Brain microvascular endothelial cell (primary cell): ENCODE data around the gene ZCCHC17.
"Not testable (repeated sequence)": the region's sequence is repeated elsewhere in the genome, so short reads cannot be mapped to it uniquely, and the experiment has no call there.

Source experiments
- DNase-seq: peaks from one replicate; pipeline ENCODE4 v3.0.0-alpha.2; 2020
- H3K27ac ChIP-seq: fragments of 250-450 bp; sonication (Bioruptor Pico); 2 replicates; pipeline ENCODE4 v1.5.1; 2020; ENCODE audit warnings: mild to moderate bottlenecking, moderate library complexity
- H3K27me3 ChIP-seq: fragments of 250-450 bp; sonication (Bioruptor Pico); replicated peaks from 2 replicates; pipeline ENCODE4 v1.5.1; 2020; ENCODE audit warnings: mild to moderate bottlenecking
- H3K36me3 ChIP-seq: fragments of 250-450 bp; sonication (Bioruptor Pico); replicated peaks from 2 replicates; pipeline ENCODE4 v1.5.1; 2020; ENCODE audit warnings: mild to moderate bottlenecking
- H3K4me3 ChIP-seq: 2 replicates; pipeline ENCODE4 v1.5.1; 2011; ENCODE audit warnings: low read depth, mild to moderate bottlenecking, control low read depth, low read length, moderate library complexity
- in situ Hi-C: cut with HindIII; loops from 2 replicates; pipeline ENCODE4 v1.10.0; 2017; ENCODE audit warnings: low sequenced_read_pairs, low pct_ligation_motif_present
- TF ChIP-seq, protein P1 (sequence below): IDR thresholded peaks from 2 replicates; pipeline ENCODE4 v1.5.1; 2011; ENCODE audit warnings: low read depth, mild to moderate bottlenecking, moderate library complexity, low read length, control low read depth, inconsistent platforms; ENCODE audit errors: missing control alignments

Gene ZCCHC17

DNA sequence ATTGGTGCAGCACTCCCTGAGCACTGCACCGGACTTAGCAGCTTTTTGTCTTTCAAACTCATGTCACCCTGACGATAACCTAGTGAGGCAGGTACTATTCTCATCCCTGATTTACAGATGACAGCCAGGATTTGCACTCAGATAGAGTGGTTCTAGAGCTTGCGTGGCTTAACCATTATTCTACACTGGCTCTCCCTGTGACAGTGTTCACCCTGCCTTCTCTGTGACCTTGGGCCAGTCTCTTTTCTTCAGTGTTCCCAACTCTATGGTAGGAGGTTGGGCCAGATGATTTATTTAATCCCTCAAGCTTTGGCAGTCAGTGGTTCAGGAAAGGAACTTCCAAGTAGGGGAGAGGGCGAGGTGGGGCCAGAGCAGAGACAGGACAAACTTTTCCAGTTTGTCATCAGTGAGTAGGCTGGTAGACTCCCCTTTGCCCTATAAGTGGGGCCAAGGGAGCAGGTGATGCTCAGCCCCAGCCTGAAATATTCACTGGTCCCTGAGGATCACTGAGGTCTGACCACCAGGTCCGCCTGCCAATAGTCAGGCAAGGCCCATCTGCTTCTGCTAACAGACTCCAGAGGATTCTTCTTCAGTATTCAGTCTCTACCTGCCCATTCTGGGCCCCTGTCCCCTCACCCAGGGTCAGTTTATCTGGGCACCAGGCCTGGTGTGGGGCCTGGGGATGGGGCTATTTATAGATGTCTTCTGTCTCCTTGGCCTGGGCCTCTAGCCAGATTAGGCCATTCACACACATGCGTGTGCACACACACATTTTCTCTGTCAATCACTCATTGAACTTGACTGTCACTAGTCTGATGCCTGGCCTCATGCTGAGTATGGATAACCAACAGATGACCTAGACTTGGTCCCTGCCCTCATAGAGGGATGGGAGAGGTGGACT is 84.8 kb downstream of the ZCCHC17 start:
- Histone ChIP-seq H3K27ac (no peak overlapping the region), H3K27me3 (no peaks in the 10 kb centered on the region), H3K36me3 (no peaks in the 10 kb centered on the region), H3K4me3 (no peak overlapping the region)
- no peak for DNase-seq
- TF ChIP-seq, protein P1, sequence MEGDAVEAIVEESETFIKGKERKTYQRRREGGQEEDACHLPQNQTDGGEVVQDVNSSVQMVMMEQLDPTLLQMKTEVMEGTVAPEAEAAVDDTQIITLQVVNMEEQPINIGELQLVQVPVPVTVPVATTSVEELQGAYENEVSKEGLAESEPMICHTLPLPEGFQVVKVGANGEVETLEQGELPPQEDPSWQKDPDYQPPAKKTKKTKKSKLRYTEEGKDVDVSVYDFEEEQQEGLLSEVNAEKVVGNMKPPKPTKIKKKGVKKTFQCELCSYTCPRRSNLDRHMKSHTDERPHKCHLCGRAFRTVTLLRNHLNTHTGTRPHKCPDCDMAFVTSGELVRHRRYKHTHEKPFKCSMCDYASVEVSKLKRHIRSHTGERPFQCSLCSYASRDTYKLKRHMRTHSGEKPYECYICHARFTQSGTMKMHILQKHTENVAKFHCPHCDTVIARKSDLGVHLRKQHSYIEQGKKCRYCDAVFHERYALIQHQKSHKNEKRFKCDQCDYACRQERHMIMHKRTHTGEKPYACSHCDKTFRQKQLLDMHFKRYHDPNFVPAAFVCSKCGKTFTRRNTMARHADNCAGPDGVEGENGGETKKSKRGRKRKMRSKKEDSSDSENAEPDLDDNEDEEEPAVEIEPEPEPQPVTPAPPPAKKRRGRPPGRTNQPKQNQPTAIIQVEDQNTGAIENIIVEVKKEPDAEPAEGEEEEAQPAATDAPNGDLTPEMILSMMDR: no peak
- in situ Hi-C loops: no loop called here

DNA sequence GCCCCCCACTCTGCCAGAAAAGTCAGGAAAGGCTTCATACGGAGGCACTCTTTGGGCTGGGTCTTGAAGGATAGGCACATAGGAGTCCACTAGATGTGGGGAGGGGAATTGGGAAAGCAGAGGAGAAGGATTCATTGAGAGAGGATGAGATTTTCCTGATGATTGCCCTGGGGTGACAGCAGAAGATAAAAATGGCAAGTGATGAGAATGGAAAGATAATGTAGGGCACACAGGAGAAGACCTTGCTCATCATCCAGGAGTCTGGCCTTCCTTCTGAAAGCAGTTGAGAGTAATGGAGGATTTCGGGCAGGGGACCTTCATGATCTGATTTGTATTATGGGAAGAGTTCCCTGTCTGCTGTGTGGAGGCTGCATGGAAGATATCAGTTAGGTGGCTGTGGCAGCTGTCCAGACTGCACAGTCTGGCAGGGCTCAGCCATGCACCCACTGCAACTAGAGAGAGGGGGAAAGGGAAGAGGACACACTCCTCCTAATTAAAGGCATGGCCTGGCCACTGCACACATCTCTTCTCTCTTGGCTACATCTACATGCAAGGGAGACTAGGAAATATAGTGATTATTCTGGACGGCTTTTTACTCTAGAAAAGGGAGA is 85.7 kb downstream of the ZCCHC17 start:
- H3K27me3 ChIP-seq: no peaks in the 10 kb centered on the region
- no peak for DNase-seq
- in situ Hi-C loops: no loop called here
- TF ChIP-seq, protein P1: no peak
- no peaks in the 10 kb centered on the region for H3K36me3 ChIP-seq
- H3K4me3 ChIP-seq: no peak overlapping the region
- H3K27ac ChIP-seq: no peak overlapping the region

DNA sequence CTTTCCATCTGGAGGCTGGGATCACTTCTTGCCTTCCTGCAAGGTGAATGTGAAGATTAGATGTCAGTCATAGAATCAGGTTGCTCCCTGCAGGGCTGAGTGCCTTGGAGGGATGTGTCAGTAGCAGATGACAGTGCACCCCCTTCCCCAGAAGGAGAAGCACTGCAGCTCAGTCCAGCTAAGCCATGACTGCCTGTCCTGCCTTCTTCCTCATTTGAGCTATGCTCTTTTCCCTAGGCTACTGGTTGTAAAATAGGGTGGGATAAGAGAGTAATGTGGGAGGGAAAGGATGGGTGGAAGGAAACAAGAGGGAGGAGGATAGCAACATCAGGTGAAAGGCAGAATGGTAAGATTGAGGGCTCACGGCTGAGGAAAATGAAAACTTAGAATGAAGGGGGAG is 87.1 kb downstream of the ZCCHC17 start:
- Histone ChIP-seq H3K27me3 (no peaks in the 10 kb centered on the region), H3K36me3 (no peaks in the 10 kb centered on the region), H3K4me3 (no peak overlapping the region), H3K27ac (no peak overlapping the region)
- DNase-seq: no peak
- TF ChIP-seq, protein P1: no peak
- in situ Hi-C loops: no loop called here

DNA sequence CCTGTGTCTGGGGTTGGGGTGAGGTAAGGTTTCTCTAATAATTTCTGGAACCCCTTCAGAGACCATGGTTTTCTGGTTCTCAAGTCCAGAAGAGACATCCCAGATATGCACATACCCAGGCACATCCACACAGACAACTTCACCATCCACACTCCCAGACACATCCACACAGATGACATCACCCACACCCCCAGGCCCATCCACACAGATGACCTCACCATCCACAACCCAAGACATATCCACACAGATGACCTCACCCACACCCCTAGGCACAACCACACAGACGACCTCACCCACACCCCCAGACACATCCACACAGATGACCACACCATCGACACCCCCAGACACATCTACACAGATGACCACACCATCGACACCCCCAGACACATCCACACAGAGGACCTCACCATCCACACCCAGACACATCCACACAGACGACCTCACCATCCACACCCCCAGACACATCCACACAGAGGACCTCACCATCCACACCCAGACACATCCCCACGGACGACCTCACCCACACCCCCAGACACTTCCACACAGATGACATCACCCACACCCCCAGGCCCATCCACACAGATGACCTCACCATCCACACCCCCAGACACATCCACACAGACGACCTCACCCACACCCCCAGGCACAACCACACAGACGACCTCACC is 89.9 kb downstream of the ZCCHC17 start:
- H3K27me3 ChIP-seq, in situ Hi-C loops, H3K4me3 ChIP-seq, DNase-seq, H3K36me3 ChIP-seq, H3K27ac ChIP-seq: not testable (repeated sequence)

DNA sequence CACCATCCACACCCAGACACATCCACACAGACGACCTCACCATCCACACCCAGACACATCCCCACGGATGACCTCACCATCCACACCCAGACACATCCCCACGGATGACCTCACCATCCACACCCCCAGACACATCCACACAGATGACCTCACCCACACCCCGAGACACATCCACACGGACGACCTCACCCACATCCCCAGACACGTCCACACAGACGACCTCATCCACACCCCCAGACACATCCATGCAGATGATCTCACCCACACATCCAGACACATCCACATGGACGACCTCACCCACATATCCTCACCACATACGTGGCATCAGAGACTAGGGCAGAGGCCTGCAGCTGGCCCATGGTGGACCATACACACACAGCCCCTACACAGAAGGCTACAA is 90.8 kb downstream of the ZCCHC17 start:
- in situ Hi-C loops: no loop called here
- TF ChIP-seq, protein P1: no peak
- H3K27me3 ChIP-seq: no peaks in the 10 kb centered on the region
- no peak for DNase-seq
- no peaks in the 10 kb centered on the region for H3K36me3 ChIP-seq
- H3K27ac ChIP-seq: no peak overlapping the region
- no peak overlapping the region for H3K4me3 ChIP-seq

DNA sequence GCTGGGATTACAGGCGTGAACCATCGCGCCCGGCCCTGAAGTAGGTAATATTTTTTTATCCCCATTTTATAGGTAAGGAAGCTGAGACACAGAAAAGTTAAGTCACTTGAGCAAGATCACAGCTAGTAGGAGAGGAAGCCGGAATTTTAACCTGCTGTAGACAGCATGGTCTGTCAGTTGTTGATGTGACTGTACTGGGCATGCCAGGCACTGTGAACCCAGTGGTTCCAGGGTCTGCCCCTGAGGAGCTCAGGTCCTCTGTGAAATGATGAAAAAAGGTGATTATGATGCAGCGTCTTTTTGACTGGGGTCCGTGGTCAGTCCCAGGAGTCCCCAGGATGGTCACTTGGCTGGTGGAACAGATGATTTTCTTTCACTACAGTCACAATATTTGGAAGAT is 92.8 kb downstream of the ZCCHC17 start:
- no peak for DNase-seq
- Histone ChIP-seq H3K27me3 (no peaks in the 10 kb centered on the region), H3K27ac (no peak overlapping the region), H3K36me3 (no peaks in the 10 kb centered on the region), H3K4me3 (no peak overlapping the region)
- TF ChIP-seq, protein P1: no peak
- in situ Hi-C loops: no loop called here
